ENCODE results near the gene IGSF11. TPM values are rescaled to one million over a fixed set of nuclear protein-coding genes. Genes with fewer than 3 reads are reported as not detected.

IGSF11 gene
- total and polyA plus RNA-seq, 2 of the 4 experiments (the other 2 are of a cell fraction): 0.18 TPM; not detected in 1

DNA sequence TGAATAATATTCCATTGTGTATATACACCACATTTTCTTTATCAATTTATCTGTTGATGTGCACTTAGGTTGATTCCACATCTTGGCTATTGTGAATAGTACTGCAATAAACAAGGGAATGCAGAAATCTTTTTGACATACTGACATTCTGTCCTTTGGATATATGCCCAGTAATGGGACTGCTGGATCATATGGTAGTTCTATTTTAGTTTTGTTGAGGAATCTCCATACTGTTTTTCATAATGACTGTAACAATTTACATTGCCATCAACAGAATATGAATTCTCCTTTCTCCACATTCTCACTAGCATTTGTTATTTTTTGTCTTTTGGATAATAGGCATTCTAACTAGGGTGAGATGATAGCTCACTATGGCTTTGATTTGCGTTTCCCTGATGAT lies 174.7 kb downstream of the IGSF11 start:
- no peak overlapping the region for H3K27ac ChIP-seq (ENCODE audit: insufficient read depth, low read length)

More for the DNA sequence above, 174.7 kb downstream of the IGSF11 start:
- ATAC-seq (ENCODE audit: low read depth) (no peak), DNase-seq (no peak)
- no peak overlapping the region for H3K14ac ChIP-seq (replicated peaks; ENCODE audit: low read depth, low read length)
- no peak overlapping the region for H3K18ac ChIP-seq (ENCODE audit: low read depth, low read length)
- no peak overlapping the region for H2AK9ac ChIP-seq (replicated peaks; ENCODE audit: low read depth, low read length, poor library complexity)
- no peak overlapping the region for H4K5ac ChIP-seq (ENCODE audit: low read depth, low read length)
- no TSS peak for BruUV-seq (replicated peaks)
- no peaks in the 10 kb centered on the region for H3K27me3 ChIP-seq (ENCODE audit: control insufficient read depth, insufficient read depth, low read length)
- H3K9me3 ChIP-seq (ENCODE audit: control insufficient read depth, insufficient read depth, low read length): no peaks in the 10 kb centered on the region
- CTCF ChIA-PET: interaction anchor here (0.5 kb wide), 1 partner anchor 52 kb away, joined by 5 read pairs; no protein-coding TSS in a partner anchor
- H3K36me3 ChIP-seq (ENCODE audit: control insufficient read depth, insufficient read depth, low read length): no peaks in the 10 kb centered on the region
- H4K91ac ChIP-seq (ENCODE audit: insufficient read depth, low read depth, low read length): no peak overlapping the region
- in situ Hi-C loops (cut with MboI; ENCODE audit: low sequenced_read_pairs) (no loop called here), dilution Hi-C loops (cut with HindIII; ENCODE audit: low sequenced_read_pairs, unreplicated experiment) (no loop called here), intact Hi-C loops (cut with micrococcal nuclease) (no loop called here)
- H3K4ac ChIP-seq (ENCODE audit: low read depth, low read length): no peak overlapping the region
- no peaks in the 10 kb centered on the region for H4K20me1 ChIP-seq (ENCODE audit: insufficient read depth, low read length)
- no peak overlapping the region for H2AFZ ChIP-seq (replicated peaks; ENCODE audit: low read length, poor library complexity)
- no peaks in the 10 kb centered on the region for H3K79me1 ChIP-seq (ENCODE audit: low read depth in 1 of 2, low read length in 2 of 2)
- TF ChIP-seq NFE2L2 (IDR thresholded peaks at IDR 0.05; ENCODE audit: low read depth, low read length): no peak
- TF ChIP-seq SMC3 (IDR thresholded peaks at IDR 0.05; ENCODE audit: low read depth, low read length): no peak
- TF ChIP-seq, protein P1, sequence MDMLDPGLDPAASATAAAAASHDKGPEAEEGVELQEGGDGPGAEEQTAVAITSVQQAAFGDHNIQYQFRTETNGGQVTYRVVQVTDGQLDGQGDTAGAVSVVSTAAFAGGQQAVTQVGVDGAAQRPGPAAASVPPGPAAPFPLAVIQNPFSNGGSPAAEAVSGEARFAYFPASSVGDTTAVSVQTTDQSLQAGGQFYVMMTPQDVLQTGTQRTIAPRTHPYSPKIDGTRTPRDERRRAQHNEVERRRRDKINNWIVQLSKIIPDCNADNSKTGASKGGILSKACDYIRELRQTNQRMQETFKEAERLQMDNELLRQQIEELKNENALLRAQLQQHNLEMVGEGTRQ (IDR thresholded peaks at IDR 0.05; ENCODE audit: low read depth, low read length): no peak
- TF ChIP-seq MAFK (IDR thresholded peaks at IDR 0.05; ENCODE audit: low read depth, low read length): no peak
- no peak for TF ChIP-seq RFX5 (IDR thresholded peaks at IDR 0.05; ENCODE audit: low read depth, low read length)
- TF ChIP-seq, protein P2, sequence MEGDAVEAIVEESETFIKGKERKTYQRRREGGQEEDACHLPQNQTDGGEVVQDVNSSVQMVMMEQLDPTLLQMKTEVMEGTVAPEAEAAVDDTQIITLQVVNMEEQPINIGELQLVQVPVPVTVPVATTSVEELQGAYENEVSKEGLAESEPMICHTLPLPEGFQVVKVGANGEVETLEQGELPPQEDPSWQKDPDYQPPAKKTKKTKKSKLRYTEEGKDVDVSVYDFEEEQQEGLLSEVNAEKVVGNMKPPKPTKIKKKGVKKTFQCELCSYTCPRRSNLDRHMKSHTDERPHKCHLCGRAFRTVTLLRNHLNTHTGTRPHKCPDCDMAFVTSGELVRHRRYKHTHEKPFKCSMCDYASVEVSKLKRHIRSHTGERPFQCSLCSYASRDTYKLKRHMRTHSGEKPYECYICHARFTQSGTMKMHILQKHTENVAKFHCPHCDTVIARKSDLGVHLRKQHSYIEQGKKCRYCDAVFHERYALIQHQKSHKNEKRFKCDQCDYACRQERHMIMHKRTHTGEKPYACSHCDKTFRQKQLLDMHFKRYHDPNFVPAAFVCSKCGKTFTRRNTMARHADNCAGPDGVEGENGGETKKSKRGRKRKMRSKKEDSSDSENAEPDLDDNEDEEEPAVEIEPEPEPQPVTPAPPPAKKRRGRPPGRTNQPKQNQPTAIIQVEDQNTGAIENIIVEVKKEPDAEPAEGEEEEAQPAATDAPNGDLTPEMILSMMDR (conservative IDR thresholded peaks at IDR 0.05; ENCODE audit: low read depth, low read length): no peak
- TF ChIP-seq MXI1 (IDR thresholded peaks at IDR 0.05; ENCODE audit: borderline replicate concordance, low read depth, low read length): no peak
- TF ChIP-seq POLR2A (IDR thresholded peaks at IDR 0.05; ENCODE audit: low read depth, low read length): no peak
- TF ChIP-seq FOS (IDR thresholded peaks at IDR 0.05; ENCODE audit: low read depth, low read length): no peak
- TF ChIP-seq BHLHE40 (IDR thresholded peaks at IDR 0.05; ENCODE audit: low read depth, low read length): no peak
- TF ChIP-seq RCOR1 (IDR thresholded peaks at IDR 0.05; ENCODE audit: insufficient replicate concordance, low read length): no peak
- H4K8ac ChIP-seq (ENCODE audit: low read depth in 2 of 2, low read length in 2 of 2): no peak overlapping the region
- H3K4me1 ChIP-seq (ENCODE audit: control insufficient read depth, insufficient read depth, low read length): no peaks in the 10 kb centered on the region
- no peak overlapping the region for H3K4me3 ChIP-seq (ENCODE audit: insufficient read depth, low read depth, low read length)
- POLR2A ChIA-PET (ENCODE audit: unreplicated experiment): no interaction called here
- no peak overlapping the region for H2AK5ac ChIP-seq (ENCODE audit: low read depth, low read length)
- no peak overlapping the region for H2BK5ac ChIP-seq (ENCODE audit: low read depth, low read length, poor library complexity, severe bottlenecking)
- no peak overlapping the region for H2BK15ac ChIP-seq (ENCODE audit: low read depth, low read length)
- H3K9ac ChIP-seq (ENCODE audit: low read depth, low read length): no peak overlapping the region
- H3K56ac ChIP-seq (ENCODE audit: extremely low read depth, insufficient read depth, low read length): no peak overlapping the region
- H3K23ac ChIP-seq (ENCODE audit: low read depth, low read length): no peak overlapping the region
- no peaks in the 10 kb centered on the region for H3K9me1 ChIP-seq (ENCODE audit: insufficient read depth, low read length)
- no peak overlapping the region for H3K4me2 ChIP-seq (ENCODE audit: low read depth, low read length)
- no CpG with 5 or more reads among the region's 1 CpG for WGBS, 2 experiments (ENCODE audit: extremely low coverage in 2 of 2, insufficient read length in 1 of 2)
- H2BK120ac ChIP-seq (ENCODE audit: low read depth, low read length): no peak overlapping the region
- H2BK20ac ChIP-seq (ENCODE audit: low read depth, low read length): no peak overlapping the region
